NCI-H1436 treated with DMSO at 0.1 percent for 48 hours (cell line): ENCODE results near the gene RNF26.

Experiments used
- DNase-seq: peaks from one replicate; lab custom pipeline; 2025; lab: John Stamatoyannopoulos, UW

Gene RNF26

GRCh38 chr11:119316016-119316728, 18.2 kb upstream of the RNF26 start:
- no peak for DNase-seq

- peak; percentile 9 for DNase-seq
Observed at GRCh38 chr11:119316729-119317591, 17.4 kb upstream of the RNF26 start, which contains the start of gene MCAM. Gene MCAM (minus strand): TSS chr11:119317130. CDS start chr11:119317101, 29 bp downstream.

GRCh38 chr11:119317592-119318239, 16.6 kb upstream of the RNF26 start:
- no peak for DNase-seq

GRCh38 chr11:119318240-119319135, 15.8 kb upstream of the RNF26 start:
- no peak for DNase-seq

- DNase-seq, result no peak
Observed at GRCh38 chr11:119319136-119319699, 15.1 kb upstream of the RNF26 start.

GRCh38 chr11:119319700-119320239, 14.6 kb upstream of the RNF26 start:
- DNase-seq, result no peak

- no peak for DNase-seq
Observed at GRCh38 chr11:119320240-119320775, 14.0 kb upstream of the RNF26 start.

GRCh38 chr11:119320776-119321524, 13.4 kb upstream of the RNF26 start:
- DNase-seq, result no peak

- DNase-seq, result no peak
Observed at GRCh38 chr11:119322360-119322739, 12.0 kb upstream of the RNF26 start.

GRCh38 chr11:119322921-119323531, 11.3 kb upstream of the RNF26 start:
- no peak for DNase-seq

- peak; percentile 34 for DNase-seq
Observed at GRCh38 chr11:119323532-119324033, 10.7 kb upstream of the RNF26 start.

GRCh38 chr11:119324189-119324588, 10.1 kb upstream of the RNF26 start:
- DNase-seq, result no peak

GRCh38 chr11:119329320-119329719, 5.0 kb upstream of the RNF26 start:
- no peak for DNase-seq

- no peak for DNase-seq
Observed at GRCh38 chr11:119330237-119330636, 4.1 kb upstream of the RNF26 start.

GRCh38 chr11:119332111-119332765, 2.1 kb upstream of the RNF26 start:
- no peak for DNase-seq

- DNase-seq, result no peak
Observed at GRCh38 chr11:119335091-119335654, 846 bp downstream of the RNF26 start.

GRCh38 chr11:119335655-119336543, 1.6 kb downstream of the RNF26 start:
- no peak for DNase-seq
